ENCODE measurements around the gene MRC1.

The MRC1 gene

DNA sequence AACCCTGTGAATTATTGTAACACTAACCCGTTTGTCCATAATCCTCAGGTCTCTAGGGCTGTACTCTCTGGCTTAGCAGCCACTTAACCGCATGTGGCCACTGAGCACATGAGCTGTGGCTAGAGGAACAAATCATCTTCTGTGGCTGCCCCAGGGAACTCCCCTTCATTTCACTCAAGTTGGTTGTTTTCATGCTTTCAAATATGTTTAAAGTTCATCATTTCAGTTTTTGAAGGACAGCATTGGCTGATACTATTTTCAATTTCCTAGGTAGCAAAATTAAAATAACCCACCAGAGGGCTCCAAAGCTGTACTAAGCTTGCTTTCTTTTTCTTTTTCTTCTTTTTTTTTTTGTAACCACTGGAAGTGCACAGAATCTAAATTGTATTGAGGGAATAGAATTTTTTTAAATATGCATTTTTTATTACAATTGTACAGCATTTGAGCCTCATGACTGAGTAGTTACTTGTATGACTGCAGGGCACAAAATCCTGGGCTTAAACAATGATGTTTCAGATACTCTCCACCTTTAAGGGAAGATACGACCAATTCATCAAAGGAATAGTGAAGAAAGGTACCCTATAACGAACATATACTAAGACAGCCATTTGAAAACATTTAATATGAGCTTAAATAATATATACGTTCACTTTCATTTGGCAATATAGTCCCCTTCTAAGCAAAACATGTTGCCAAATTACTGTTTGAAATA lies 38.6 kb downstream of the MRC1 start:
- DNase-seq (ENCODE audit: low spot score): peak; percentile 12

DNA sequence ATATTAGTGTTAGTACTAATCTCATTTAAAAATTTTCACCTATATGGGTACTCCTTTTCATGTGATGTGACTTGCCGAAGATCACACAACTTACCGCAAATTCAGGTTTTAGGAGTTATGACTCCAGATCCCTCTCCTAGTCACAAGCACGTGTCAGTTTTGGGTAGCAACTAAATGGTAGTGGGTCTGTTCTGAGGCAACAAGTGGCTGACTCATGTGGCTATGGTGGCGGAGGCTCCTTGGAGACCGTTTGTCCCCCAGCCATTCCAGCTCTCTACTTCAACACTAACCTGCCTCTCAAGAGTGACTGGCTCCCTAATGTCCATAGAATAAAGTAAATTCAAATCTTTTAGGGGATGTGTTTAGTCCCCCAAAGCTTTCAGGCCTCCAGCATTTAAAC lies 39.5 kb downstream of the MRC1 start:
- DNase-seq (ENCODE audit: low spot score): no peak

DNA sequence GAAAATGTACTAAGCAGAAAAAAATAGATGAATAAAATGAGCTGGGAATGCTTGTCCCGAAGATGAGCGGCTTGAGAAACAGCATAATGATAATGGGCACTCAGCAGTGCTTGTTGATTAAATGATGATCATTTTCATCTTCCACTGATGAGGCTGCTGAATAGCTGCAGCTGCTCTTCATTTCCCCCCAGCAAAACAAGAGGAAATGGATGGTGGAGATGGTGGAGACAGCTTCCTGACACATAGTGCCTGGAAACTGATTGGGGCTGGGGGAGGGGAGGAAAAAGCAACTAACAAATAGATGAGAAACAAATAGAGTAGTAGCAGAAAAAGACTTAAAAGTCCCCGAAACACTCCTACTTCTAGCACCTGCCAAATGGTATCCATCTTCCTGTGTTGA lies 41.4 kb downstream of the MRC1 start:
- DNase-seq (ENCODE audit: low spot score): no peak

DNA sequence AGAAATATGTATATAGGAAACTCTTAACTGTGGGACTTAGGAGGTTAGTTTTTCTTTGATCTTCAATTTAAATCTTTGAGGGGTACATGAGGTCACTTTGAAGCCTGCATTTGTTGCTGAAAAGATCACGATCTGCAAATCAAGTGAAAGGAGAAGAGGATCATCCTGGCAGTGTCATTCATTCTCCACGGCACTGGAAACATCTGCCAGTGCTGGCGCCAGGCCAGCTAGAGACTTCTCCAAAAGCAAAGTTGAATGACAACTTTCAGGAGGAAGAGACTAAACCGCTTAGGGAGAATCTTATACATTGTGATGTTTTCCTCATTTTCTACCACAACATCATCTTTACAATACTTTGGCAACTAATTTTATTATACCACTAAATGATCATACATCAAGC lies 42.5 kb downstream of the MRC1 start:
- DNase-seq (ENCODE audit: low spot score): no peak

DNA sequence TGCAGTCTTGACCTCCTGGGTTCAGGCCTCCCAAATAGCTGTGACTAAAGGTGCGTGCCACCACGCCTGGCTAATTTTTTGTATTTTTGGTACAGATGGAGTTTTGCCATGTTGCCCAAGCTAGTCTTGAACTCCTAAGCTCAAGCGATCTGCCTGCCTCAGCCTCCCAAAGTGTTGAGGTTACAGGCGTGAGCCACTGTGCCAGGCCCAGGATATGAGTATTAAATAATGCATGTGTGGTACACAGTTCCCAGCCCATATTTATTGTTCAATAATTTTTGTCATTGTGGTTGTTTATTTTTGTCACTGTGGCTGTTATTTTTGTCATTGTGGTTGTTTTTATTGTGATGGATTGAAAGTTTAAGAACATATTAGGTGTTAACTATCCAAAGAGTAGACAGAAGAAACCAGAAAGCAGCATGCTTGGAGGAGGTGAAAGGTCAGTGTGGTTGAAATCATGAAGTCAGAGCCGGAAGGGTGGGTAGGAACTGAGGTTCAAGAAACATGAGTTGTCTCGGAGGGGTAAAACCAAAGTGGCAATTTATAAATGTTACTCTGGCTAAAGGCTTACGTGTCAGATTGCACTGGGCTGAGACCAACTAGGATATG lies 45.0 kb downstream of the MRC1 start:
- no peak for DNase-seq (ENCODE audit: low spot score)

DNA sequence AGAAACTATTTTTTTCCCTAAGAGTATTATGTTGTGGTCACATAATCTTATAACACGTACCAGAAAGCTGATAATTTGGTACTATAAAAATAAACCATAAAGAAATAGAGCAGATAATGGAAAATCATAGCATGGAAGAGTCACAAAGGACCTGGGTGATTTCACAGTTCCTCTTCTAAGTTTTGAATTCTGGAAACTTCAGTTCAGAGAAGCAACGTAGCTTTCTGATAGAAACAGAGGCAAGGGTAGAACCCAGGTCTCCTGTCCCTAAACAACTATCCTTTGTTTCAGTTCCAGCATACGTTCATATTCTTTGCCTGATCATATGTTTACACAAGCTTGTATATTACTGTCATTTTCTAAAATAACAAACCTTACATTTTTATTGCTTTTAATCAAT lies 47.9 kb downstream of the MRC1 start:
- DNase-seq (ENCODE audit: low spot score): no peak

DNA sequence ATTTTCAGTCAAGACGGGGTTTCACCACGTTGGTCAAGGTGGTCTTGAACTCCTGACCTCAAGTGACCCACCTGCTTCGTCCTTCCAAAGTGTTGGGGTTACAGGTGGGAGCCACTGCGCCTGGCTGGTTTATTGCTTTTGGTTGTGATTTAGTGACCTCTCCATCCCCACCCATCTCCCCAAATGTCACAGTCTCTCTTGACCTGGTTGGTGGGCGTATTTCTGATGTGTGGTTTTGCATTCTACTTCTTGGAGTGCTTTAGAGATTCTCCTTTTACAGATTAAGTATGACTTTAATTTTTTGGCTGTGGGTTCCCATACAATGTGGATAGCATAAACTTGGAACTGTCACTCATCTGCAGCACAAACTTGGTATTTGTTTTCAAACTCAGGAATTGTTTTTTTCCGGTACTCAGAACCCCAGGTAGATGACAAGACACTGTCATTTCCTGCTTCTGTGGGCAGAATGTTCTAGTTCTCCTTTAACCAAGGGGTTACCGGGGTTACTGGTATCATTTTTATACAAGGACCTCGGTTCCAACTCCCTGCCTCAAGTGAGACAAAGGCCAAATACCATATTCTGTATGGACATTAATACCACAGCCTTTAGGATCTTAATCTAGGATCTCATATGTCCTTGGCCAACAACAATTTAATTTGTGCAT lies 50.5 kb downstream of the MRC1 start:
- DNase-seq (ENCODE audit: low spot score): no peak

DNA sequence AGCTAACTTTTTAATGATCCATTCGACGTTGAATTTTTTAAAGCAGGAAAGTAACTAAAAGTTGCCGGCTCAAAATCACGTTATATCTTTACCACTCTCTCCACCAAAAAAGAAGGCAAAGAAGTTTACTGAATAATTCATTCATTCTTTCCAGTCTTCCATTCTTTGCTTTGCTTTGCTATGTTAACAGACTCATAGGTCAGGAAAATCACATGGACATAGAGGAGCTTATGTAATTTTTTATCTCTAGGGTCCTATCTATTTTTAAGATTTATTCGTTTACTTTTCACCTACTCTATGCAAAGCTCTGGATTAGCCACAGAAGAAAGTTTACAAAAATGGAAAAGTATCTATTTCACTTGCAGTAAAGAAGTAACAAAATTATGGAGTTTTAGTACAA lies 52.6 kb downstream of the MRC1 start:
- DNase-seq (ENCODE audit: low spot score): no peak

DNA sequence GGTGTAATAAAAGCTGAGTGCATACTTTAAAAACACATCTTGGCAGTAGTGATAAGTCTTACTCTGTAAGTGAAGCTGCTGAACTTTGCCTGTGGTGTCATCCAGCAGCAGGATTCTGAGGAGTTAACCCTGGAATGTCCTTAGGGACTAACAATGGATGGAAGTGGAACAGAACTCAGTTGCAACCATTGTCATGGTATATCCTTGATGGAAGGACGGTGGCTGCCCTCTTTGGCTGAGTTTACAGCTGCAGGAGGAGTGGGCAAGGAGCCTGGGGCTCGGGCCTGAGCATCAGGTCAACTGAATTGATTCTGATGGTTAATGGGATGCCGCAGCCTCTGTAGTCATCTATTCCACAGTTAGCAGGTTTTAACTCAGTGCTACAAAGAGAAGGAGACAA lies 56.2 kb downstream of the MRC1 start:
- DNase-seq (ENCODE audit: low spot score): no peak

DNA sequence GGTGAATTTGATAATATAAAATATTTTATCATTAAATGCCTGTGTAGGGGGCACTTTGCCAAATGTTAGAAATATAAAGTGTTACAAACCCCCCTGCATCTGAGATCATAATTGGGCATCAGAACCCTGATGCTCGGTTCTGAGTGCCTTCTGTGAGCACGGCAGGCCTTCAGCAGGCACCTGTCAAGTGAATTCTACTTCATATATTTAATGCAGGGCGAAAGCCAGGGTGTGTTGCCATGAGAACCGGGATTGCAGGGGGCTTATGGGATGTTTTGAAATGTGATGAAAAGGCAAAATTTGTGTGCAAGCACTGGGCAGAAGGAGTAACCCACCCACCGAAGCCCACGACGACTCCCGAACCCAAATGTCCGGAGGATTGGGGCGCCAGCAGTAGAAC lies 57.2 kb downstream of the MRC1 start:
- no peak for DNase-seq (ENCODE audit: low spot score)

DNA sequence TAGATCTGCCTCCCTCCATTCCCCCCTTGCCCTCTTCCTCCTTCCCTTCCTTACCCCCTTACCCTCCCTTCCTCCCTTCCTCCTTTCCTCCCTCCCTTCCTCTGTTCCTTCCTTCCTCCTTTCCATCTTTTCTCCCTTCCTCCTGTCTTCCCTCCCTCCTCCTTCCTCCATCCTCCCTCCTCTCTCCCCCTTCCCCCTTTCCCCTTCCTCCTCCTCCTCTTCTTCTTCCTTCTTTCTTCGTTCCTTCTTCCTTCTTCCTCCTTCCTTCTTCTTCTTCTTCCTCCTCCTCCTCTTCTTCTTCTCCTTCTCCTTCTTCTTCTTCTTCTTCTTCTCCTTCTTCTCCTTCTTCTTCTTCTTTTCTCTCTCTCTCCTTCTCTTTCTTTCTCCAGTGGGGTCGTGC lies 57.9 kb downstream of the MRC1 start:
- no peak for DNase-seq (ENCODE audit: low spot score)

DNA sequence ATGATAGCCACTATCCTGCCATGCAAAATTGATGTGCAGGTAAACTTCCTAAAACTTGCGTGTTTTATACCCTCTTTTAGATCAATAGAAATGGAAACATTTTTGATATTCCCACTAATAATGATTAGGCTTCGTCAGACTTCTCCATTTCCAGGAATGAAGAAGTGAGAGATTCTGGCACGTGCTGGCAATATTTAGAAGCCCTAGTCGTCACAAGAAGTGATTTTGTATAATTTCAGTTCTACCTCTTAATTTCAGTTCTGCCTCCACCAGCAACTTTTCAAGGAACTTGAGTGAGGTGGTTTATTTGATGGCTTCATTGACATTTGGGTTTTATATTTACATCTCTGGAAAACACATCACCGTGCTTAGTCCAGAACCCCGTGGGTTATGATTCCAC lies 61.9 kb downstream of the MRC1 start:
- DNase-seq (ENCODE audit: low spot score): no peak

DNA sequence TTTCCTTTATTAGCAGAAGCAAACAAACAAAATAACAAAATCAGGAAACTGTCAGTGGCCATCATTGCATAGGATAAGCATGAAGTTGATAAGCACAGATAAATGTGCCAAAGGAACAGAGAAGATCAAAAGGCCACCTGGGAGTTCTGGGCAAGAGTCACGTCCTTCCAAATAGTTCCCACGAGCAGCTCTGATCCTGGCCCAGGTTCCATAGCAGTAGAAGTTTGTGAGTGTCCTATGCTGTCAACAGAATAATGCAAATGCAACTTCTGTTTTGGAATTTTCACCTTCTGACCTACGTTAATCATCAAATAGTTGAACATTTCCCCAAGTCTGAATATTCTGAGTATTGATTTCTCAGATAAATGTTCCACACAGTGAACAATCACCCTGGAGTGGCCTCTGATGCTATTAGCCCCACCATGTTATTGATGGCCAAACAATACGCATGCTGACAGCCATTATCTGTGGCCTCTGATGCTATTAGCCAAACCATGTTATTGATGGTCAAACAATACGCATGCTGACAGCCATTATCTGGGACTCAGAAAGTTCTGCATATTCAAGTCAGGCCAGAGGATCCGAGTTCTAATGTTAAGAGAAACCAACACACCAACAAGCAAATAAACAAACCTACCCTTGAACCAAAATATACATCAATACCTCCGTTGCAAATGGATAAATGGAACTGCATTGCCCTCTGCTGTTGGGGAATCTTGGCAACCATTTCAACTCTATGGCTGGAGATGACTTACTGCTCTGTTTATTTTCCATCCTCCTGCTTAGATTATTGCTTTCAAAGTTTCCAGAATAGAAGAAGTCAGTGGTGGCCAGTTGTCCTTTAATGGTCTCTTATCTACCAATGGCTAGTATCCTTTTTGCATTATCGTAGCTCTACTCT lies 63.3 kb downstream of the MRC1 start:
- DNase-seq (ENCODE audit: low spot score): peak; percentile 19

DNA sequence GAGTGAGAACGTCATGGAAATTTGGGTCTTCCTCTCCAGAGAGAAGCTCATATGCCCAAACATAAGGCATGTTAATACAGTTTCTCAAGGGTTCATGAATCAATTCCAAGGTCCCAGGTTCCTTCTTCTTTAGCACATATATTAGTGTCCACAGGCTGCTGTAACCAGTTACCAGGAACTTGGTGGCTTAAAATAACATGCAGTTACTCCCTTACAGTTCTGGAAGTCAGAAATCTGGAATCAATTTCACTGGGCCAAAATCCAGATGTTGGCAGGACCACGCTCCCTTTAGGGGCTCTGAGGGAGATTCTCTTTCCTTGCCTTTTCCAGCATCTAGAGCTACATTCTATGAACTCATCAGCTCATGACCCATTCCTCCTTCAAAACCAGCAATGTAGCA lies 64.8 kb downstream of the MRC1 start:
- no peak for DNase-seq (ENCODE audit: low spot score)

DNA sequence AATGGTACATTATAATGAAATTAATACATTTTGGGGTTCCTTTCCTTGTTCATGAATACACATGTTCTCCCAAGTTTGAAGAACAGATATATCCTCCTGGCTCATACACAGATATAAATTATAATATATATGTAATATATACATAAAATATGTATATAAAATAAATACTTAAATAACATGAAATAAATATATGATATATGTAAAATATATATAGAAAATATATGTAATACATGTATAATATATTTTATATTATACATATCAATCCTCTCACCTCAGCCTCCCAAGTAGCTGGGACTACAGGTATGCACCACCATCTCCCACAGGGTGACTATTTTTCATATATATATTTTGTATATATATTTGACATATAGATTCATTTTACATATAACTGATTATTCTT lies 68.0 kb downstream of the MRC1 start:
- DNase-seq (ENCODE audit: low spot score): no peak

DNA sequence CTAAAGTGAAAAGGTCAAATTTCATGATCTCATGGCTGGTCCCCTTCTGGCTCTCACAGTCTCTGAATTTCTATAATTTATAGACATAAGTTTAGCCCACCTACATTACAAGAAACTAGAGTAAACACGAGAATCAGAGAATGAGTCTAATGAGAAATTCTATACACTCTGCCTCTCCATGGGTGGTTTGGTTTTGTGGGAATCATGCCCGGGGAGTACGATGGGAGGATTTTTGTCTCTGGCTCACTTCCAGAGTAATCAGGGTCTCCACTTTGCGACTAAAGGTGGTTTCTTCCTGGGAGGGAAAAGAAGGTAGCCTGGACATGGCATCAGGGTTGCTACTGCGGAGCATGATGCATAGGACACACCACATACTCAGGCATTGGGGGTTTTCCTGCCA lies 69.7 kb downstream of the MRC1 start:
- DNase-seq (ENCODE audit: low spot score): no peak

DNA sequence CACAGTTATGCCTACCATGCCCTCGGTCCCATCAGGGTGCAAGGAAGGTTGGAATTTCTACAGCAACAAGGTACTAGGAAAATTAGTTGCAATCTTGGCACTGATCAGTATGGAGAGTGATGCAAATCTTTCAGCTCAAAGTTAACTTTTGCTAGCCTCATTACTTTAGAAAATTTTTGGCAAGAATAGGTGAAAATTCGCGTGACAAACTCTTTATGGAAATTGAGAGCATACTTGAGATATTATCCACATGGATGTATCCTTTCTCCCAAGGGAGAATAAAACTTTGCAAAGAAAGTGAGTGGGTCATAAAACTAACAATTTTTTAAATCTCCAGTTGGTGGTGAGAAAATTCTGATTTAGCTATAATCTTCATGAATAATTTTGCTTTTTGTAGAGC lies 71.5 kb downstream of the MRC1 start:
- DNase-seq (ENCODE audit: low spot score): no peak

DNA sequence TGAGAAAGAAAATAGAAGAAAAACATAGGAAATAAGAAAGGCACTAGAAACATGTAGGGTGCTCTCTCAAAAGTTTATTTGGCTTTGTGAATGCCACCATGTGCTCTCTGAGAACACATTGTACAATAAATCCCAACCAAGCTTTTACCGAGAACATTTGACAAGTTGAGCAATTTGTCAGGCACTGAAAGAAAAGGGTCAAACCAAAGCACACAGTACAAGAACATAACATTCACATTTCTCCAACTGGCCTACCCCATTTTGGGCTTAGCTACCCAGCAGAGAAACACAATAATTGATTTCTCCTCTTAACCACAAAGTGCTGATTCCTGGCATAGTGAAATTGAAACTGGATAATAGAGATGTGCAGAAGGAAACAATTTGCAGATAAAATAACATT lies 73.4 kb downstream of the MRC1 start:
- DNase-seq (ENCODE audit: low spot score): no peak

DNA sequence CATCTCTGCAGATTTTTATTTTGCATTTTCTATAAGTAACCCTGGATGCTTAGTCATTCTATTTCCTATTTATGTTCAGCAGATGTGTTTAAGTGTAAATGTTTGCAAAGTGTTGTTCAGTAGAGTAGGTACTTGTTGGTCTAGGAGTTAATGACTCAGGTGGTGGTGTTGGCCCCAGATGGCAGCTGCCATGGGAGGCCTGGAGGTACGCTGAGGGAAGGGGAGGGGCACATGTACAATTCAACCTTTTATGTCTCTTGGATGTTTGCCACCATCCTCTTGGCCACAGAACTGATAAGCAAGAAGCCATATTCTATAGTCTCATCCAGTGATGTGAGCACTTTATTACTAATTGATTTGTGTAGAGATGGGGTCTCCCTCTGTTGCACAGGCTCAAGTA lies 74.5 kb downstream of the MRC1 start:
- no peak for DNase-seq (ENCODE audit: low spot score)

DNA sequence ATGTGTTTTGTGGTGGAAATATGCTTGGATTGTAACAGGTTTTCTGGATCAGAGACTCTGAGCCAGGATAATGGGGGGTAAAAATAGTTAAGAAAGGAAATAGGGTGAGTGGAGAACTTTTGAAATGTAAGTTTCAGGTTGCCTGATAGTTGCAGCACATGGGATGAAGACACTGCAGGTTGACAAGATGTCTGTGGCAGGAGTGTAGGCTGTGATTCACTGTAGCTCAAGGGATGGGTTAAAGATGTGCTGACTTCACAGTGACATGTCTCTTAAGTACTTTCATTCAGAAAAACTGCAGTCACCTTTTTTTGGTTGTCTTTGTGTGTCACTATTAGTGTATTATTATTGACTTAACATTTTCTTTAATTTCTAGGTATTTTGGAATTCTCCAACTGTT lies 79.0 kb downstream of the MRC1 start:
- no peak for DNase-seq (ENCODE audit: low spot score)

DNA sequence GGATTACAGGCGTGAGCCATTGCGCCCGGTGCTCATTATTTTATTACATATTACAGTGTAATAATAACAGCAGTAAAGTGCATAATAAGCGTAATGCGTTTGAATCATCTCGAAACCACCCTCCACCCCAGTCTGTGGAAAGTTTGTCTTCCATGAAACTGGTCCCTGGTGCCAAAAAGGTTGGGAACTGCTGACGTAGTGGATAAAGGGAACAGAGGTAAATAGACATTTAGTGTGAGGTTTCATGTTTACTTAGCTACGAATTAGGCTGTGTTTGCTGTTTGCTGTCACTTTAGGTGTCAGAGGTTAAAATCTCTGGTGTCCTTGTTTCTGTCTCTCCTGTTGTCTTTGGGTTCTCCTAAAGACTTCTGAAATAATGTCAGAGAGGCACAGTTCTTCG lies 82.3 kb downstream of the MRC1 start:
- DNase-seq (ENCODE audit: low spot score): no peak

DNA sequence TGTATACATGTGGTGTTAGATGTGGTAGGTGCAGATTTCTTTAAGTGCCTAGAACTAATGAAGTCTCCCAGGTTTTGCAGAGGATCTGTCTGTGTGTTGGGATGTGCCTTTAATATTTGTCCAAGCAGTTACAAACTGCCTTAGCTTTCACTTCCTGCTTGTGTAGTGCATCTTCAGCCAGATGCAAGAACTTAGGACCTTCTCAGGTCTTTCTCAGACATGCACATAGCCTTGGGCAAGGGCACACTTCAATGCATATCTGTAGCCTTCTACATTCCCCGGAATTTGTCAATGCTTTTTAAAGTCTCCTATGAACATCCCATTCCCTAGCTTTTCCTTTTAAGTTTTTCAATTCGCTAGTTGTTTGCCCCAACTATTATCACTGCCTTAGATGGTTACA lies 95.4 kb downstream of the MRC1 start:
- DNase-seq (ENCODE audit: low spot score): no peak

DNA sequence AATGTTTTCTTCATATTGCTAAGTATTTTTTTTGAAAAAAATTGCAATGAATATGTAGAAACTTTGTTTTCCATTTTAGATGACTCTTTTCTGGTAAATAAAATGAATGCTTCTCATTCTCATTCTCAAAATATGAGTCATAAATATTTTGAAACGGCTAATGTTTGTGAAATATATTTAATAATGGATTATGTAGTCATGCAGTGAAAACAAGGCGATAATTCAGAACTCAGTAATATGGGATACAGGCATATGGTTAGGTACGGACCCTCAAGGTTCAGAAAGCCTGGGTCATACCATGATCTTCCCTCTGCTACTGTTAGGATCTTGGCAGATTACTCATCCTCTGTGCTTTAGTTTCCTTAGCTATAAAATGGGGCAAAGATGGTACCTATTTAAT lies 96.3 kb downstream of the MRC1 start:
- no peak for DNase-seq (ENCODE audit: low spot score)

Measured in kidney tubule cell (primary cell).